Parathyroid adenoma (tissue), 2 donors: Measurements from ENCODE around the gene HPCAL4.

Experiments used
- H2AFZ ChIP-seq: fragments of 300-600 bp; sonication (generic); one replicate; pipeline ENCODE4 v1.7.0; 2017; ENCODE audit warnings: antibody characterized with exemption, mild to moderate bottlenecking
- H3K27ac ChIP-seq: fragments of 300-600 bp; sonication (generic); one replicate; pipeline ENCODE4 v1.7.0; 2017
- H3K27me3 ChIP-seq: fragments of 300-600 bp; sonication (generic); one replicate; pipeline ENCODE4 v1.7.0; 2017; ENCODE audit warnings: low read length; ENCODE audit not compliant: control insufficient read depth, insufficient read depth
- H3K36me3 ChIP-seq: fragments of 300-600 bp; sonication (generic); one replicate; pipeline ENCODE4 v1.7.0; 2017; ENCODE audit warnings: low read length; ENCODE audit not compliant: control insufficient read depth, insufficient read depth
- H3K4me1 ChIP-seq: fragments of 300-600 bp; sonication (generic); one replicate; pipeline ENCODE4 v1.7.0; 2017; ENCODE audit warnings: control low read depth
- H3K4me2 ChIP-seq: fragments of 300-600 bp; sonication (generic); one replicate; pipeline ENCODE4 v1.7.0; 2017; ENCODE audit warnings: low read length
- H3K4me3 ChIP-seq: fragments of 300-600 bp; sonication (generic); one replicate; pipeline ENCODE4 v1.7.0; 2017; ENCODE audit warnings: low read depth, low read length
- H3K79me2 ChIP-seq: fragments of 300-600 bp; sonication (generic); one replicate; pipeline ENCODE4 v1.7.0; 2017; ENCODE audit warnings: control low read depth
- H3K9ac ChIP-seq: fragments of 300-600 bp; sonication (generic); one replicate; pipeline ENCODE4 v1.7.0; 2017; ENCODE audit warnings: mild to moderate bottlenecking
- H3K9me3 ChIP-seq: fragments of 300-600 bp; sonication (generic); one replicate; pipeline ENCODE4 v1.7.0; 2017; ENCODE audit warnings: low read length; ENCODE audit not compliant: control insufficient read depth
- CTCF ChIP-seq: fragments of 300-600 bp; sonication (generic); IDR thresholded peaks from one replicate; pipeline ENCODE4 v1.7.0; 2017; ENCODE audit warnings: antibody characterized with exemption, mild to moderate bottlenecking
- donor health status: primary hyperparathyroidism.

HPCAL4 gene

GRCh38 chr1:39635205-39635870 lies 55.9 kb downstream of the HPCAL4 start:
- Histone ChIP-seq H2AFZ (no peak overlapping the region), H3K9me3 (no peaks in the 10 kb centered on the region), H3K4me2 (no peak overlapping the region), H3K36me3 (no peaks in the 10 kb centered on the region), H3K27ac (peak overlapping the region; percentile 24), H3K27me3 (no peaks in the 10 kb centered on the region), H3K4me3 (no peak overlapping the region), H3K4me1 (peaks cover 2% of the 10 kb centered on the region), H3K9ac (no peak overlapping the region), H3K79me2 (no peaks in the 10 kb centered on the region)
- no peak for TF ChIP-seq CTCF

GRCh38 chr1:39633422-39633821 lies 57.8 kb downstream of the HPCAL4 start:
- Histone ChIP-seq H3K36me3 (no peaks in the 10 kb centered on the region), H3K4me1 (peaks cover 2% of the 10 kb centered on the region), H2AFZ (no peak overlapping the region), H3K9ac (no peak overlapping the region), H3K4me3 (no peak overlapping the region), H3K9me3 (no peaks in the 10 kb centered on the region), H3K27me3 (no peaks in the 10 kb centered on the region), H3K4me2 (peak overlapping the region; percentile 55), H3K79me2 (no peaks in the 10 kb centered on the region), H3K27ac (no peak overlapping the region)
- no peak for TF ChIP-seq CTCF

- TF ChIP-seq CTCF = no peak
- Histone ChIP-seq H3K4me3 (no peak overlapping the region), H3K9ac (no peak overlapping the region), H3K27ac (no peak overlapping the region), H3K9me3 (no peaks in the 10 kb centered on the region), H3K36me3 (no peaks in the 10 kb centered on the region), H3K4me1 (peaks cover 2% of the 10 kb centered on the region), H2AFZ (no peak overlapping the region), H3K4me2 (peak overlapping the region; percentile 55), H3K27me3 (no peaks in the 10 kb centered on the region), H3K79me2 (no peaks in the 10 kb centered on the region)
Observed at GRCh38 chr1:39632682-39633417, 58.4 kb downstream of the HPCAL4 start.

- H3K4me1 ChIP-seq = peaks cover 2% of the 10 kb centered on the region
- no peaks in the 10 kb centered on the region for H3K79me2 ChIP-seq
- no peaks in the 10 kb centered on the region for H3K36me3 ChIP-seq
- H3K27me3 ChIP-seq = no peaks in the 10 kb centered on the region
- TF ChIP-seq CTCF = no peak
- H3K9me3 ChIP-seq = no peaks in the 10 kb centered on the region
- H2AFZ ChIP-seq = no peak overlapping the region
- H3K9ac ChIP-seq = no peak overlapping the region
- H3K27ac ChIP-seq = no peak overlapping the region
- H3K4me2 ChIP-seq = no peak overlapping the region
- no peak overlapping the region for H3K4me3 ChIP-seq
Observed at GRCh38 chr1:39632323-39632681, 58.9 kb downstream of the HPCAL4 start.
